ENCODE results near the gene ASPSCR1.
"Not testable (repeated sequence)": the region's sequence is repeated elsewhere in the genome, so short reads cannot be mapped to it uniquely, and the experiment has no call there.

The ASPSCR1 gene

GRCh38 chr17:81944858-81945257 lies 32.6 kb upstream of the ASPSCR1 start:
- no peak for TF ChIP-seq CTCF (conservative IDR thresholded peaks at IDR 0.05; ENCODE audit: low read length)
- no peak overlapping the region for H3K4me3 ChIP-seq (ENCODE audit: low read length)
- DNase-seq (ENCODE audit: low read depth), result no peak

GRCh38 chr17:81947189-81947588 lies 30.2 kb upstream of the ASPSCR1 start, which contains the start of gene MYADML2:
MYADML2 (minus strand) TSS chr17:81947233; CDS start chr17:81941741, 5,492 bp downstream.
- DNase-seq (ENCODE audit: low read depth), result no peak
- no peak within 1 kb of the TSS for H3K4me3 ChIP-seq (ENCODE audit: low read length)
- TF ChIP-seq CTCF (conservative IDR thresholded peaks at IDR 0.05; ENCODE audit: low read length), result no peak

GRCh38 chr17:81948635-81949378 lies 28.6 kb upstream of the ASPSCR1 start:
- no peak for TF ChIP-seq CTCF (conservative IDR thresholded peaks at IDR 0.05; ENCODE audit: low read length)
- H3K4me3 ChIP-seq (ENCODE audit: low read length), result no peak overlapping the region
- no peak for DNase-seq (ENCODE audit: low read depth)

GRCh38 chr17:81950501-81950900 lies 26.9 kb upstream of the ASPSCR1 start:
- TF ChIP-seq CTCF (conservative IDR thresholded peaks at IDR 0.05; ENCODE audit: low read length), result no peak
- no peak for DNase-seq (ENCODE audit: low read depth)

GRCh38 chr17:81951785-81952684 lies 25.4 kb upstream of the ASPSCR1 start:
- H3K4me3 ChIP-seq (ENCODE audit: low read length), result no peak overlapping the region
- DNase-seq (ENCODE audit: low read depth), result no peak
- TF ChIP-seq CTCF (conservative IDR thresholded peaks at IDR 0.05; ENCODE audit: low read length), result no peak

More at GRCh38 chr17:81950501-81950900, 26.9 kb upstream of the ASPSCR1 start:
- H3K4me3 ChIP-seq (ENCODE audit: low read length), result no peak overlapping the region

- no peak for DNase-seq (ENCODE audit: low read depth)
- H3K4me3 ChIP-seq (ENCODE audit: low read length), result no peak overlapping the region
- no peak for TF ChIP-seq CTCF (conservative IDR thresholded peaks at IDR 0.05; ENCODE audit: low read length)
These were observed 24.6 kb upstream of the ASPSCR1 start for GRCh38 chr17:81952792-81953228.

GRCh38 chr17:81953443-81953842 lies 24.0 kb upstream of the ASPSCR1 start:
- not testable (repeated sequence) for DNase-seq (ENCODE audit: low read depth)

More at GRCh38 chr17:81953443-81953842, 24.0 kb upstream of the ASPSCR1 start:
- H3K4me3 ChIP-seq (ENCODE audit: low read length), result not testable (repeated sequence)
